Stomach (tissue), 4 donors: ENCODE results near the gene RNF13.

Source experiments
- CTCF ChIP-seq, 7 experiments: fragments of 450-650 bp in 4 of 7; fragments of 200-600 bp in 3 of 7; sonication (generic) in 3 of 7; IDR thresholded peaks; one replicate each; pipeline ENCODE4 v1.5.1; 2016 to 2019; ENCODE audit warnings: antibody characterized with exemption in 7 of 7, control low read depth in 2 of 7, mild to moderate bottlenecking in 1 of 7
- POLR2A ChIP-seq, 4 donors: fragments of 450-650 bp; IDR thresholded peaks; one replicate each; pipeline ENCODE4 v1.6.1; 2016; ENCODE audit warnings: antibody characterized with exemption in 4 of 4, control low read depth in 2 of 4, mild to moderate bottlenecking in 1 of 4, moderate library complexity in 1 of 4
- POLR2AphosphoS5 ChIP-seq, 3 donors: sonication (generic); formaldehyde crosslinking; IDR thresholded peaks; one replicate each; pipeline ENCODE4 v1.6.1; 2016; ENCODE audit warnings: antibody characterized with exemption in 3 of 3

GRCh38 chr3:149933008-149933407, 120.0 kb downstream of the RNF13 start:
- no peak for TF ChIP-seq POLR2A (IDR thresholded peaks at IDR 0.05)
- TF ChIP-seq CTCF (IDR thresholded peaks at IDR 0.05), result no peak
- TF ChIP-seq POLR2AphosphoS5 (IDR thresholded peaks at IDR 0.05), result no peak
